GM12865 (cell line): ENCODE measurements around the gene CDH13.

ENCODE experiments used
- DNase-seq: peaks from one replicate; pipeline ENCODE4 v3.0.0; 2010; ENCODE audit warnings: low read depth
- H3K4me3 ChIP-seq: 2 replicates; pipeline ENCODE4 v1.5.1; 2011; ENCODE audit warnings: mild to moderate bottlenecking, low read depth, low read length, control low read depth
- CTCF ChIP-seq: IDR thresholded peaks from 2 replicates; pipeline ENCODE4 v1.5.1; 2011; ENCODE audit warnings: low read length, control low read depth, low read depth, inconsistent platforms; ENCODE audit not compliant: insufficient read depth; ENCODE audit errors: missing control alignments

The CDH13 gene

GRCh38 chr16:83799336-83799735, 1172.6 kb downstream of the CDH13 start:
- no peak for TF ChIP-seq CTCF
- DNase-seq, result no peak

GRCh38 chr16:83802135-83802534, 1175.4 kb downstream of the CDH13 start:
- TF ChIP-seq CTCF, result no peak
- DNase-seq, result peak; percentile 66
- no peak overlapping the region for H3K4me3 ChIP-seq

More at GRCh38 chr16:83799336-83799735, 1172.6 kb downstream of the CDH13 start:
- H3K4me3 ChIP-seq, result no peak overlapping the region

GRCh38 chr16:83802554-83803205, 1175.9 kb downstream of the CDH13 start:
- H3K4me3 ChIP-seq, result no peak overlapping the region
- no peak for DNase-seq
- no peak for TF ChIP-seq CTCF

DNA sequence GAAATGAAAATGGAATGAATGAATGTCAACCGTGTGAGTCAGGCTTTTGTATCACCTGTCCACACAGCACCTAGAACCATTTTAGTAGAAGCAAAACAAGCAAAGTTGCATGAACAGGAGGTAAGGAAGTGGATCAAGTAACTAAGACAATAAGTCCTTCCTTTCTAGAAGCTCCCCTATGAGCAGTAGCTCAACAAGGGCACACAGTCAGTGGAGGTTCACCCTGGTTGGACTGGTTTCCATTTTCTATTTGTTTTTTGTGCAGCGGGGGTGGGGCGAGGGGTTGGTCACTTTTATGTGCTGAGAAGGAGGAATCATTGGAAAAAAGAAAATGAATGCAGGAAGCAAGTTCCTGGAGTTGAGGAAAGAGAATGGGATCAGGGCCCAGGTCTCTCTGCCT, 1177.0 kb downstream of the CDH13 start:
- DNase-seq, result no peak
- no peak overlapping the region for H3K4me3 ChIP-seq
- TF ChIP-seq CTCF, result no peak

DNA sequence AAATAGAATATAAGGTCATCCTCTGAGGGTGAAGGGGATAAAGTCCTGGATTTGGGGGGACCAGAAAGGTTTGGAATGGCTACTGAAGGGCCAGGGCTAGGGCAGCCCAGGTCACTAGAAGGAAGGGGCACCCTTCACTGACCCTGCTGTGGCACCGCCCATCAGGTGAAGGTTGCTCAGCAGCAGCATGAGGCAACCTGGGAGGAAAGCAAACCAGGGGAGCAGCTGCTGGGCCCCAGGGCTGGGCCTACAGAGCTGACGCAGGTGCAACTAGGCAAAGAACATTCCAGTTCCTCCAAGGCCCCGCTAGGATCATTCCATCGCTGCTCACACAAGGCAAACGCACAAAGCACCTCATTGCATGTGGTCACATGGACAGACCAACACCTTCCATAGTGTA, 1177.6 kb downstream of the CDH13 start:
- no peak overlapping the region for H3K4me3 ChIP-seq
- TF ChIP-seq CTCF, result no peak
- DNase-seq, result no peak

DNA sequence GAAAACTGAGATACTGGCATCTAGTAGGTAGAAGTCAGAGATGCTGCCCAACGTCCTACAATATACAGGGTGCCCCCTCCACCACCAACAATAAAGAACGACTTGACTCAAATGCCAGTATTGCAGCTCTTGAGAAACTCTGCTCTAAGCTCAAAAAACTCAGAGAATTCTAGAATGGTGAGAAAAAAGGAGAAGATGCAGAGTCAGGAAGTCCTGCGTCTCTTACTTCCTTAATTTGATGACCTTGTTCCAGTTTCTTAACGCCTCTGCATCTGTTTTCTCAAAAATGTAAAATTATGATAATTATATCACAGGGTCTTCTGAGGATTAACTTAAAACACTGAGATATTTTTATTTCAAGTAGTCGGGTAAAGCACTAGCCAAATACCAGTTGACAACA, 1179.3 kb downstream of the CDH13 start:
- no peak for TF ChIP-seq CTCF
- H3K4me3 ChIP-seq, result no peak overlapping the region
- peak; percentile 24 for DNase-seq

DNA sequence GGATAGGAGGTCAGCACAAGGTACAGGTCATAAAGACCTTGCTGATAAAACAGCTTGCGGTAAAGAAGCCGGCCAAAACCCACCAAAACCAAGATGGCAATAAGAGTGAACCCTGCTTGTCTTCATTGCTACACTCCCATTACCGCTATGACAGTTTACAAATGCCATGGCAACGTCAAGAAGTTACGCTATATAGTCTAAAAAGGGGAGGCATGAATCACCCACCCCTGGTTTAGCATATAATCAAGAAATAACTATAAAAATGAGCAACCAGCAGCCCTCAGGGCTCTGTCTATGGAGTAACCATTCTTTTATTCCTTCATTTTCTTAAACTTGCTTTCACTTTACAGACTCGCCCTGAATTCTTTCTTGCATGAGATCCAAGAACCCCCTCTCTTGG, 1180.0 kb downstream of the CDH13 start:
- H3K4me3 ChIP-seq, result no peak overlapping the region
- DNase-seq, result no peak
- no peak for TF ChIP-seq CTCF
